PFSK-1 (cell line): ENCODE data around the gene ADAMTS9.

Experiments
- POLR2AphosphoS5 ChIP-seq: IDR thresholded peaks from 2 replicates; pipeline ENCODE4 v1.6.1; 2012; ENCODE audit warnings: low read depth, mild to moderate bottlenecking, control low read depth, low read length, moderate library complexity
- REST ChIP-seq, 2 experiments: IDR thresholded peaks; 2 replicates each; pipeline versions ENCODE4 v1.6.1 to v1.8.0; 2011 to 2012; ENCODE audit warnings: low read depth in 2 of 2, low read length in 2 of 2, control low read depth in 1 of 2, inconsistent platforms in 1 of 2, mild to moderate bottlenecking in 1 of 2, moderate library complexity in 1 of 2; ENCODE audit not compliant: insufficient read depth in 1 of 2
- SIN3A ChIP-seq: IDR thresholded peaks from 2 replicates; pipeline ENCODE4 v1.6.1; 2012; ENCODE audit warnings: mild to moderate bottlenecking, low read length, moderate library complexity, borderline replicate concordance; ENCODE audit not compliant: insufficient read depth
- TAF1 ChIP-seq: IDR thresholded peaks from 2 replicates; pipeline ENCODE4 v1.6.1; 2012; ENCODE audit warnings: low read length, control low read depth, borderline replicate concordance; ENCODE audit not compliant: insufficient read depth

GRCh38 chr3:64494526-64494925 lies 193.3 kb downstream of the ADAMTS9 start:
- TF ChIP-seq REST (IDR thresholded peaks at IDR 0.05; ENCODE audit: insufficient read depth in 1 of 2, low read depth in 2 of 2, low read length in 2 of 2) (no peak), SIN3A (no peak), POLR2AphosphoS5 (no peak), TAF1 (no peak)
